DMS153 (cell line): ENCODE measurements around the gene GNAT1.

ENCODE experiments used
- DNase-seq: peaks from one replicate; lab custom pipeline; 2025; lab: John Stamatoyannopoulos, UW

Gene GNAT1

DNA sequence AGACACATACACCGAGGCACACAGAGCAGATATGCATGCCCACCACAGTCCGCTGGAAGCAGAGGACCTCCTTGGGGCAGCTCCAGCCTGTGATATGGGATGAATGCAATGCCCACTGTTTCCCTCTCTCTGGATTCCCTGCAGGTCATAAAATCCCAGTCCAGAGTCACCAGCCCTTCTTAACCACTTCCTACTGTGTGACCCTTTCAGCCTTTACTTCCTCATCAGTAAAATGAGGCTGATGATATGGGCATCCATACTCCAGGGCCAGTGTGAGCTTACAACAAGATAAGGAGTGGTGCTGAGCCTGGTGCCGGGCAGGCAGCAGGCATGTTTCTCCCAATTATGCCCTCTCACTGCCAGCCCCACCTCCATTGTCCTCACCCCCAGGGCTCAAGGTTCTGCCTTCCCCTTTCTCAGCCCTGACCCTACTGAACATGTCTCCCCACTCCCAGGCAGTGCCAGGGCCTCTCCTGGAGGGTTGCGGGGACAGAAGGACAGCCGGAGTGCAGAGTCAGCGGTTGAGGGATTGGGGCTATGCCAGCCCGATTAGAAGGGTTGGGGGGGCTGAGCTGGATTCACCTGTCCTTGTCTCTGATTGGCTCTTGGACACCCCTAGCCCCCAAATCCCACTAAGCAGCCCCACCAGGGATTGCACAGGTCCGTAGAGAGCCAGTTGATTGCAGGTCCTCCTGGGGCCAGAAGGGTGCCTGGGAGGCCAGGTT lies at the start of gene GNAT1:
Gene GNAT1, plus strand, starts transcription at position 675 of the 725 bp plus-strand sequence. CDS start 116 bp downstream, outside the sequence.
- no peak for DNase-seq

DNA sequence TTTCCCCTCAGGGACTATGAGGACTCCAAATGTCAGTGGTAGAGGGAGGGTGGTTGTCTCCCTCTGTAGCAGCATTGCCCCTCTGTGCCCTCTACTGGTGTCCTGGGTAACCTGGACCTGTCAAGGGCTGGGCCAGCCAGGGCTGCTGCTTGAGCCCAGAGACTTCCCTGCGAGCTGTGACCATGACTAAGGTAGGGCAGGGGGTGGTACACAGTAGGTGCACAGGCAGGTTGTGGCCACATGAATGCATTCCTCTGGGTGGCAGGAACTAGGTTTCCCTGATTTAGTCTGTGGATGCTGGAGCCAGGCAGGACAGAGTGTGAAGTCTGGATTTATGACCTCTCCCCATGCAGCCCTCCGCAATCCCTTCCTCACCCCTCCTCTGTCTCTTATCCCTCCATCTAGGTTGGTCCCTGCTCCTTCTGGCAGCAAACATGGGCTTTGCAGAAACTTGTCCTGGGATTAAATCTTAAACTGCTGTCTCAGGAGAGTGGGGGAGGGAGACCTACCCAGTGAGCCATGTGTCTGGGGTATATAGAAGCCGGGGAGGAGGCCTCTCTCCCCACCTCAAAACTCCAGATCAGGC lies 45.0 kb upstream of the GNAT1 start:
- no peak for DNase-seq

DNA sequence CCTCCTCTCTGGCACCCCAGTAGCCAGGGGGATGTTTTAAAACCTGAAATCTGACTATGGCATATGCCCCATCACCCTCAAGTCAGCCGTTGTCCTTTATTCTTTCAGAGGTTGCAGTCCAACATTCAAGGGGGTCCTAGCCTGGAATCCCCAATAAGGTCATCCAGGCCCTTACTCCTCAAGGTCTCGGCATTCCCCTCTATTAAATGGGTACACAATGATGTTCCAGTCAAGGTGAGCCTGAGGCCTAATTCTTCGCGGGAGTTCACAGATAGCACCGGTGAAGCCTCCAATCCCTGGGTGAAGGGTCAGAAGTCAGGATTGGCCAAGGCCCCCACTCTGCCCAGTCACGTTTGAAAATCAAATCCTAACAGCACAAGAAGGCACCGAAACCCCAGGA lies 44.4 kb upstream of the GNAT1 start:
- no peak for DNase-seq

DNA sequence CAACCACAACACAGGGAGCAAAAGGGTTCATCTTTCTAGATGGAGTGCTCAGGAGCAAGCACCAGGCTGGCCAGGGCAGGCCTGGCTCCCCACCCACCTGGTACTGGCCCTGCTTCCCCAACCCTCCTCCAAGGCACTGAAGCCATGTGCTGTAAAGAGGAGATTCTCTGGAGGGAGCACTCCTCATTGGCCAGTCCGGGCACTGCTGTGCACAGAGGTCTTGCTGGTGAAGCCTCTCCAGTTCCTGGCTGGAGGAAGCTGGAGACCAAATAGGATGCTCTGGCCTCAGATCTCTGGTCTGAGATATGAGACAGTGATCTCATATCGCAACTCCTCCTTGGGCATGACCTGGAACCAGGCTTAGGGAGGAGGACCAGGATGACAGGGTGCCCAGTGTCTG lies 44.0 kb upstream of the GNAT1 start:
- DNase-seq: no peak

DNA sequence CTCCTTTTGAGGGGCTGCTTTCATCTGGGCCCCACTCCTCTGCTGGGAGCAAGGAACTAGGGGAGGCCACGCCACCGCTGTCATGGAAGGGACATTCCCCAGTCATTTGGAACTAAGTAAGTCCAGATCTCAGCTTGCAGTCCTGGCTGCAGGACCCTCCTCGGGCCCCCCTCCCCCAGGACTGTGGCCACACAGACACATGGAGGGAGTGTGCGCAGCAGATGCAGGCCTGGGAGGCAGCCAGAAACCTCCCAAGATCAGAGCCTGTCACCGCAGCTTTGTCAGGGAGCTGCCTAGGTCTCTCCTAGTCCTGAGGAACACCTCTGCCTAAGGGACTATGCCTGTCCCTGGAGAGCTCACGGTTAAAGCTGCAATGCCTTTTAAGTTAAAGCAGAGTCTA lies 43.5 kb upstream of the GNAT1 start:
- DNase-seq: no peak

DNA sequence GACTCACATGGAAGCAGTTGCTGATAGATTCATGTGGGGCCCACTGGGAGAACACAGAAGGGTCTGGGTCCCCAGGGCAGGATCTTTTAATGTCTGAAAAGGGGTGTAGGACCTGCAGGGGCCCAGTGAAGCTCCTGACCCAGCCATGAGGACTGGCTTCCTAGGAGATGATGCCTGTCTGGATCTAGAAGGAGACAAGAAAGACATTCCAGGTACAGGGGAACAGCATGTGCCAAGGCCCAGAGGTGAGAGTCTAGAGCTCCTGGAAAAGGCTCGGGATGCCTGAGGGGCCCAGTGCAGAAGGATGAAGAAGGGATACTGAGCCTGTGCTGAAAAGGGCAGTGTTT lies 41.0 kb upstream of the GNAT1 start:
- no peak for DNase-seq

DNA sequence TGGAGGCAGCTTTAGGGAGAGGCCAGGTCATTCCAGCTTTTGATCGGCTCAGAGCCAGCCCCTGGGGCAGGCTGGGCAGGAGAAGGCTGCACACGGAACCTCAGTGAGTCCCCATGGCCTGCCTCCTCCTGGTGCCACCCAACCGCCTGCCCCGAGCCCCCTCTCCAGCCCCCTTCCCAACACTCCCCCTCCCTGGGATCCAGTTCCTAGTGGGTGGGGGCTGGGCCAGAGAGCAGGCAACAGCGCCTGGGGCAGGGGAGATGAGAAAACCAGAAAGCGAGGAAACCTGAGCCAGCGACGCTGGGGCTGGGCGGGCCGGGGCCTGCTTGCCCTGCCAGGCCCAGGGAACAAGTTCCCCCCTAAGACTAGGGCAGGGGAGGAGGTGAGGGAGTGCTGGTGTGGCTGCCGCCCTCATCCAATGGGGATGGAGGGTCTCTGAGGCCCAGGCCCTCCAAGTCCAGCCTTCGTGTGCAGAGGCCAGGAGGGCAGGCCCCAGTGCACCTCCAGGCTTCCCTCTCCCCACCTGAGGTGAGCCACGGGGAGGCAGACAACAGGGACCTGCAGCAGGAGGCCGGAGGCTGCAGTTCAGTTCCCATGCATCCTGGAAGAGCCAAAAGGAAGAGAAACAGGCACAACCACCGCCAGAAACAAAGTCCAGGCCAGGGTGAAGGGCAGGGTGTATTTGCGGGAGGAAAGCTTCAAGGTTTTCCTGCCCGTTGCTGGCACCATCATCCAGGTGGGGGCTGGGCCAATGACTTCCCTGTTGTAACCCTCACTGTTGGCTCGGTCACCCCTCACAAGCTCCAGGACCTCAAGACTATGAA lies 40.3 kb upstream of the GNAT1 start:
- DNase-seq: no peak

DNA sequence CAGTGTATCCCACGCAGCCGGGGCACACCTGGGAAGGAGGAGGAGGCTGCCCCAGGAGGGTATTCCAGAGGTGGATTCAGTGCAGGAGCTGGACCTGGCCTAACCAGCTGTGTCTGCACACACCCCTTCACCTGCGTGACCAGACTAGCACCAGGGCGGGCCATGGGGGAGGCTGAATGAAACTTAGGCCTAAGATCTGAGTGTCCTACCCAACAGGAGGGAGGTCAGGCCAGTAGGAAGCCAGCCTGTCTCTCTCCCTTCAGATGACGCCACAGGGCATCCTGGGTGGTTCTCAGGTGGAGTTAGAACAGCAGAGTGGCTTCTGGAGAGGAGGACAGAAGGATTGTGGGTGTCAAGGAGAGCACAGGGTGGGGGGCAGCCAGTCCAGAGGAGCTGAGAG lies 39.7 kb upstream of the GNAT1 start:
- DNase-seq: no peak

DNA sequence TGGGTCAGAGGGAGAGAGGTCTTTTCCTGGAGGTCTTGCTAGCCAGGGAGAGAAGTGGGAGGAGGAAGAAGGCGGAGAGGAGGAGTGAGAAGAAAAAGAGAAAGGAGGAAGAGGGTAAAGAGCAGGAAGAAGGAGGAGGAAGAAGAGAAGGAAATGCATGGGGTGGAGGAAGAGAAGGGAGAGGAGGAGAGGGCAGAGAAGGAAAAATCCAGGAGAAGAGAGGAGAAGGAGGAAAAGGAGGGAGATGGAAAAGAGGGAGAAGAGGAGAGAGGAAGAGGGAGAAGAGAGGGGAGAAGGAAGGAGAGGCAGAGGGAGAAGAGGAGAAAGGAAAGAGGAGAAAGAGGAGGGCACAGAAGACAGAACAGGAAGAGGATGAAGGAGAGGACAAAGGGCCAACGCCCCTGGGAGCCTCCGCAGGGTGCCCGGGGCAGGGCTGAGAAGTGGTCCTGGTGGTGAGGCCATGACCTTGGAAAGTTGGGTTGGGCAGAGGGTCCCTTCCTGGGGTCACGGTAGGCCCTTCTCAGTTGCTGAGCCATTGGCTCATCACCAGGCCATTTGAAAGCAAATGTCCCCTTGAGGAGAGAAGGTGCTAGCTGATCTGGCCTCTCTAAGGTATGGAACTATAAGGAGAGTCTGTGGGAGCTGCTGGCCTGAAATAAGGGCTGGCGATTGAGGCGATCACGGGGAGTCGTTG lies 37.5 kb upstream of the GNAT1 start:
- DNase-seq: no peak

DNA sequence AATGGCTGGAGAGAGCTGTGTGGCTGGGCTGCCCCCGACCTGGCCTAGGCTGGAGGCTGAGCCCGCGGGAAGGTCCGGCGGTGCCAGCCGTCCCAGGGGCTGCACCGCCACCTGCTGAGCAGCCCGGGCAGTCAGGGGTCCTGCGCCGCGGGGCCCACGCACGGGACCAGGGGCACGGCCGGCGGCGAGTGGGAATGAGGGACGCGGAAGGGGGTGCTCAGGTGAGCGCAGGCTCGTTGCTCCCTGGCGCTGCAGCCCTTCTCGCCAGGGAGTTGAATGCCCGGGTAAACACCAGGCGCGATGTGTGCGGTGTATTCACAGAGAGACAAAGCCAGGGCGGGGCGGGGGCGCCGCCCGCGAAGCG lies 37.0 kb upstream of the GNAT1 start:
- no peak for DNase-seq

DNA sequence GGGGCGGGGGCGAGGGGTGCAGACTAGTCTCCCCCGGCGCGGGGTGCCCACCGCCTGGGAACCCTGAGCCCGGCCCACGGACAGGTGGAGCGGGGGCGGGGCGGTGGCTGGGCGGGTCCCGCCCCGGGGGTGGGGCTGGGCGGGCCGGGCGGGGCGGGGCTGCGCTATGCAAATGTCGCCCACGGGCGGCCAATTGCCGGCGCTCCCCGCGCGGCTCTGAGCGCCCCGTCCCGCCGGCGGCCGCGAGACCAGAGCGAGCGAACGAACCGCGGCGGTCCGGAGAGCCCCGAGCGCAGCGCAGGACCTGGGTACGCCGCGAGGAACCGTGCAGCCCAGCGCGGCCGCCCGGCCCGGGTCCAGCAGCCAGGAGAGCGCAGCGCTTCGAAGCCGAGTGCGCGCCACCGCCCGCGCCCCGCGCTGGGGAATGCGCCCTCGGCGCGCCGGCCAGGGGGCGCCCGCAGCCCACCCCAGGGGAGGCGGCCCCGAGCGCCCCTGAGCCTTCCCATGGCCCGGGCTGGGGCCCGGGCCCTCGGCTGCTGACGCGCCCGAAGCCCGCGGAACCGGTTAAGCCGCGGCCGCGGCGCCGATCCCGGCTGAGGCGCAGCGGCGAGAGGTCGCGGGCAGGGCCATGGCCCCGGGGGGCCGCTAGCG lies 36.4 kb upstream of the GNAT1 start, which contains the start of gene SEMA3F:
Gene SEMA3F, plus strand, starts transcription at position 485 of the 651 bp plus-strand sequence. CDS start 4,299 bp downstream, outside the sequence.
- DNase-seq: no peak

DNA sequence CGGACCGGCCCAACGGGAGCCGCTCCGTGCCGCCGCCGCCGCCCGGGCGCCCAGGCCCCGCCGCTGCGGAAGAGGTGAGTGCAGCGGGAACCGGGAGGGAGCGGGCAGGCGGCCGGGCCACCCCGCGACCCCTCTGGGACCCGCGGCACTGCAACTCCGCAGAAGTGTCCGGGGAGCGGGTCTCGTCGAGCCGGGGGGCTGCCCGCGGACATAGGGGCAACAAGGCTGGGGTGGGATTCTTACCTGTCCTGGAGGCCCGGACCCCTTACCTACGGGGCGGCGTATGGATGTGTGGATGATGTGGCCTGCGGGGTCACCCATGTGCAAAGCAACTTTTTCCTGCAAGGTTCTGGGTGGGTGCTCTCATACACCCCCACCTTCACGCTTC lies 35.9 kb upstream of the GNAT1 start:
- no peak for DNase-seq

DNA sequence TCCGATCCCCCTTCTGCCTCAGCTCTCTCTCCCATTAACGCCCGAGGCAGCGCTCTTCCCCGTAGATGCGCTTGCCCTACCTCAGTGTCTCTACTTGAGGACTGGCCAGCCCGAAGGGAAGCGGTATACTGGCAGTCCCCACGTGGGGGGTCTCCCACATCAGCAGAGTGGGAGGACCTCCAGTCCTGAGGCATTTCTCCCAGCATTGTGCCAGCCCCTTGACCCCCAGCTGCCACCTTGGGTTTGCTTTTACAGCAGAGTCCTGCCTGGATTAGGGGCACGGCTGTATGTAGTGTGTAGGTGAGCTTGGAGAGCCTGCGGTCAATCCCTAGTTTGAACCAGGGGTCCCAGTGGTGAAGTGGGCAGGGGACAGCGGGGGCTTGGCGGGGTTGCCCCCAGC lies 35.5 kb upstream of the GNAT1 start:
- DNase-seq: no peak

DNA sequence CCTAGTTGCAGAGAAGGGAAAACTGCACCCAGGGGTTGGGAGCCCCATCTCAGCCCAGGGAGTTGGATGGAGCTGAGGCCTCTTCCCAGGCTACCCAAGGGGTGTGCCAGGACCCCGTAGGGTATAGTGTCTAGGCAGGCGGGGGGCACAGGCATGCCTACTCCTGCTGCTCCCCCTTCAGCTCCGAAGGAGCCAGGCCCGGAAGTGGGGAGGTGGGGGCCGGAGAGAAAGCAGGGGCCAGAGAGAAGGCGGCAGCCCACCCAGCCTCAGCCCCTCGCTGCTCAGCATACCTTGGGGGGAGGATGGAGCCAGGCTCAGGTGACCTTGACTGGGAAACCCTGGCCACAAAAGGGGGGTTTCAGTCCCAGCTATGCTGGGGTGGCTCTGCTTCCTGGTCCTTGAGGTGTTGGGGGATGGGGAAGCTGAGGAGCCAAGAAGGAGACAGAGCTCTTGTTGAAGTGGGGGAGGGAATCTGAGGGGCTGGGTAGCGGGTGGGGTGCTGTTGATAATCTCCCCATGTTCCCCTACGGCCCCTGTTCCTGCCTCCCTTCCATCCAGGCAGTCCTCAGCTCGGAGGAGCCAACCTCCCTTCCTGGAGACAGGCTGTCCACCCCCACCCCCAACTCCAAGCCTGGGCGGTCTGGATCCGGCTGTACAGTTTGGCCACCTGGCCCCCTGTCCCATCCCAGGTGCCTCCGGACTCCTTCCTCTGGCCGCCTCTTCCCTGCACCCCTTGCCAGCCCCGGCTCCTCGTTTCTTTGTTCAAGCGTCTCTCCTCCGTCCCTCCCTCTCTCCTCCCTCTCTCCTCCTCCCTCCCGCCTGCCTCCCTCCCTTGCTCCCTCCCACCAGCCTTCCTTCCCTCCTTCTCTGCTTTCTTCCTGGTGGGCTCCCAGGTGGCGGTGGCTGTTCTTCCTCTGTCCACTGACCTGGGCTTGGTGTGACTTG lies 34.6 kb upstream of the GNAT1 start:
- no peak for DNase-seq

DNA sequence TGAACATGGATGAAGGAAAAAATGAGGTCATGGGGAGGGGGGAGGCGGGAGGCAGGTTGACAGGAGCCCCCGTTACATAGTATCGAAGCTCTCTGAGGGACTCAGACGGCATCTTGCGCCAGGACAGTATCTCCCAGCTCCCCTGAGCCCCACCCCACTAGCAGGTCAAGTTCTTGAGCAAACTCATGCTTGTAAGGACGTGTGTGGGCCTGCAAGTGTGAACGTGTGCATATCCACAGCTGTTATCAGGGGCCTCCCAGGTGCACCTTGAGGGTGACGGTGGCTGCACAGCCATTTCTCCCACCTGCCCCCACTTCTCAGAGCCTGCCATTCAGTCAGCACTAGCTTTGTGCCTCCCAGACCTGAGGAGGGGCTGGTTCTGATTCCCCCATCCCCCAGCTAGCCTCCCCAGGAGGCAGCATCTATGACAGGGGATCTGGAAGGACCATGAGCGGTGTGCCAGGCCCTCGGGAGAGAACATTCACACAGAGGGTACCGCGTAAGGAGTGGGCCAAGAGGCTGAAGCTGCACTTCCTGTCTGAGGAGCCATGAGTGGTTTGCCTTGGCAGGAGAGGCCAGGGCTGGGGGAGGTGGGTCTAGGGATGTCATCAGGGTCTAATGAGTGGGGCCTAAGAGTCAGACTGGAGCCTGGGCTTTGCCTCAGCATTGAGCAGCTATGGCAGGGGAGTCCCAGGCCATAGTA lies 33.4 kb upstream of the GNAT1 start:
- no peak for DNase-seq

DNA sequence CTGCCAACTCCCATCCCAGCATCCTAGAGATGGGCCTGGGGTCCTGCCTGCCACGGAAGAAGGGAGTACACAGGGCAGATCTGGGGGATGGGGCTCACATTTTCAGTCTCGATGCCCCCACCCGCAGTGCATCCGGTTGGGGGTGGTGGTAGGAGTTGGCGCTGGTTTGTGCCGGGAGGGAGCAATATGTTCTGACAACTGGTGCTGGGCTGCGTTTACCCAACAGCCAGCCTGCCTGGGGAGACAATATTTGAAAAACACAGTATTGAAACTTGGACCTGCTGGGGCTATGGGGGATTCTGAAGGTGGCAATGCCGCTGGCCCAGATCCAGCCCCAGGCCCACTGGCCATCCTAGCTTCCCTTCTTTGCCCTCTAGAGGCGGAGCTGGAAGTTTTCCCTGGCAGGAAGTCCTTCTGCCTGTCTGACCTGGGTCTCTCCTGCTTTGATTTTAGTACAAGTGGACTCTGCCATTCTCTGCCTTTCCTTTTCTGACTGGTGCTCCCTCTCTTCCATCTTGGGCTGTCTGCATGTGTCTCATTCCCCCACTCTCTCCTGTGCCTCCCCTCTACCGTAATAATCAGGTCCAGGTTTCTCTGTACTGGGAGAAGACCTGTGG lies 32.8 kb upstream of the GNAT1 start:
- no peak for DNase-seq

DNA sequence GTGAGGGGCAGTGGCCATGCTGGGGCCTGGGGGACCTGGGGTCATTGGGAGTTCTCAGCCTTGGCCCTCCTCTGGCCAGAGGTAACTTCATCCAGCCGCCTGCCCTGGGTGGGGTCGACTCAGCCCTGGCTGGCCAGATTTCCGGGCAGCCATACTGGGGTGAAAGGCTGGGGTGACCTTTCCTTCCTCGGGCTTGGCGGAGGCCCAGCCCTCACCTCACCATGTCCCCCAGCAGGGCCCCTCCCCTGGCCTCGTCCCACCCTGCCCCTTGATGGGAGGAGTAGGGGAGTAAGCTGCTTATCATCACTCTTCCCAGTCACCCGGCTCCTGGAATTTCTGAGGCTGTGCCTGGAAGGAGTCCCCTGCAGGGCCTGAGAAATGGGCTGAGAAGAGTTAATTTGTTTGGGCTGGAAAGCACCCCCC lies 30.8 kb upstream of the GNAT1 start:
- DNase-seq: no peak

DNA sequence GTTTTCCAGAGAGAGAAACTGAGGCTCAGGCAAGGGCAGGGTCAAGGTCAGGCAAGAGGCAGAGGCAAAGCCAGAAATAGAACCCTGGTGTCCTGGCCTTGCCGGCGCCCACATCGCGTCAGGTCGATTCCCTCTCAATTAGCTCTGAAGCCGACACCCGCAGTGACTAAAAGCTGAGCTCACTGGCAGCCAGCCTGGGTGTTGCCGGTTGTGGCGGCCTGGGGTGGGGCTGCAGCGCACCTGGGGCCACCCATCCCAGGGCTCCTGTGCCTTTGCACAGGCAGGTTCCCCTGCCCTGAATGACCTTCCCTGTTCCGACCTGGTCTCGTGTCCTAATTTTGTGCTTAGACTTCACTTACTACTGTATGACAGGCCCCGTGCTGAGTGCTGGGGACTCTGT lies 30.1 kb upstream of the GNAT1 start:
- DNase-seq: no peak

DNA sequence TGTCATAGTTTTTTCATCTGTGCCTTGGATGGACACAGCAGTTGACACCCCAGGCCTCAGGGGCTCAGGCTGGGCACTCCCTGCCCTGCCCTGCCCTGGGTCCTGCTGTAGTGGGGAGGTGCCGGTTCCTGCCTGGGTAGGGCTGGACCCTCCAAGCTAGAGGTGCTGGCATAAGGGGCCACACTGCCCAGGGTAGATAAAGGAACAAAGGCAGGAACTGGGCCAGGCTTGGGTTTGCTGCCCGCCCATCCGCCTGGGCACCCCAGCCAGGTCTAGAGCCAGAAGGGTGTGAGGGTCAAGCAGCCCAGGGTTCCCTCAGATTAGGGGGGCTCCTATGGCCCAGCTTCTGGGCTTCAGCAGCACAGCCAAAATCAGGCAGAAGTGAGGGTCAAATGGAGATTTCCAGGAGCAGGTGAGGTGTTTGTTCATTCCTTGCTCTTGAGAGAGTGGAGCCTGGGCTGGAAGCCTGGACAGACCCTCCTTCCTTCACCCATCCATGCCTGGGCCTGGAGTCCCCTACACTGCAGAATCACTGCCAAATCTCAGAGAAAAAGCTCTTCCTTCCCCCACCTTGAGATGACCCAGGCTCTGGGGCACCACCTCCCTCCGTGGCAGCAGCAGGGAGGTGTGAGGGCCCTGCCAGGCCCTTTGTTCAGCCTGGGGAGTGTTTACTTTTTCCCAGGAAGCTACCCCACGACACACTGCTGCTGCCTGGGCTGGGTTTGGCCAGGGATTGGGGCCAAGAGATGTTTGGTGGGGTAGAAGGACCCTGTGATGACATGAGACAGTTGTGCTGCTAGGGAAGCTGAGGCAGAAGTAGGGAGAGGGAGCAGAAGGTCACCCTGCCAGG lies 29.2 kb upstream of the GNAT1 start:
- DNase-seq: no peak
